Caco-2 (cell line): ENCODE measurements around the gene FNIP1. TPM values are rescaled to one million over a fixed set of nuclear protein-coding genes. Genes with fewer than 3 reads are reported as not detected.
A peak's percentile ranks its signal among the peaks of the same experiment; 100 is the strongest.

ENCODE experiments used
- BruUV-seq: library from RNA; stranded (reverse); fragments of 400-500 nt; replicated peaks from 2 replicates; lab custom pipeline; 2021; lab: Mats Ljungman, UMichigan
- CTCF ChIA-PET: fragments of 300-600 bp; sonication (Branson Sonifier 250); formaldehyde crosslinking; loops from one replicate; lab custom pipeline; 2022; ENCODE audit warnings: antibody characterized with exemption; lab: Charles Lee
- POLR2A ChIA-PET: fragments of 300-600 bp; sonication (Branson Sonifier 250); formaldehyde crosslinking; loops from one replicate; lab custom pipeline; 2022; ENCODE audit warnings: antibody characterized with exemption; lab: Charles Lee
- DNase-seq, 2 experiments: peaks; one replicate each; pipeline versions ENCODE4 v3.0.0 to v3.0.0-alpha.2; 2020 to 2022
- H3K27me3 ChIP-seq: replicated peaks from 2 replicates; pipeline ENCODE4 v1.6.0; 2011; ENCODE audit warnings: low read length; ENCODE audit not compliant: control insufficient read depth, insufficient read depth
- H3K36me3 ChIP-seq: 2 replicates; pipeline ENCODE4 v1.5.1; 2011; ENCODE audit warnings: low read length; ENCODE audit not compliant: control insufficient read depth, insufficient read depth
- H3K4me1 ChIP-seq: fragments of 250-450 bp; sonication (Bioruptor Pico); 2 replicates; pipeline ENCODE4 v1.5.1; 2020; ENCODE audit warnings: mild to moderate bottlenecking
- H3K4me3 ChIP-seq: 2 replicates; pipeline ENCODE4 v1.5.1; 2011; ENCODE audit warnings: low read depth, mild to moderate bottlenecking, control low read depth, low read length
- H3K9me3 ChIP-seq: fragments of 250-450 bp; sonication (Bioruptor Pico); 2 replicates; pipeline ENCODE4 v1.5.1; 2020; ENCODE audit warnings: mild to moderate bottlenecking, moderate library complexity
- H3K27ac Mint-ChIP-seq: one replicate; pipeline ENCODE4 v1.8.0; 2022; ENCODE audit warnings: mixed read lengths; ENCODE audit not compliant: unreplicated experiment
- H3K27me3 Mint-ChIP-seq: one replicate; pipeline ENCODE4 v1.8.0; 2022; ENCODE audit warnings: mixed read lengths; ENCODE audit not compliant: insufficient read depth, unreplicated experiment
- H3K36me3 Mint-ChIP-seq: one replicate; pipeline ENCODE4 v1.8.0; 2022; ENCODE audit warnings: mild to moderate bottlenecking, mixed read lengths; ENCODE audit not compliant: insufficient read depth, unreplicated experiment
- H3K4me1 Mint-ChIP-seq: one replicate; pipeline ENCODE4 v1.8.0; 2022; ENCODE audit warnings: low read depth, mixed read lengths; ENCODE audit not compliant: unreplicated experiment
- H3K4me3 Mint-ChIP-seq: one replicate; pipeline ENCODE4 v1.8.0; 2022; ENCODE audit warnings: mild to moderate bottlenecking, moderate library complexity, mixed read lengths; ENCODE audit not compliant: unreplicated experiment
- H3K9me3 Mint-ChIP-seq: one replicate; pipeline ENCODE4 v1.8.0; 2022; ENCODE audit warnings: mixed read lengths; ENCODE audit not compliant: unreplicated experiment
- CTCF ChIP-seq, 2 experiments: fragments of 200-600 bp in 1 of 2; IDR thresholded peaks; 1 replicate in 1 of 2; 2 replicates in 1 of 2; pipeline versions ENCODE4 v1.5.1 to v1.8.0; 2011 to 2022; ENCODE audit warnings: antibody characterized with exemption in 1 of 2, control low read depth in 1 of 2, inconsistent platforms in 1 of 2, low read depth in 1 of 2, low read length in 1 of 2, mild to moderate bottlenecking in 1 of 2, moderate library complexity in 1 of 2; ENCODE audit not compliant: insufficient read depth in 1 of 2, severe bottlenecking in 1 of 2, unreplicated experiment in 1 of 2
- intact Hi-C: fragments of 100-400 bp; cut with micrococcal nuclease; formaldehyde crosslinking; loops from one replicate; pipeline ENCODE4 v1.10.0; 2022; ENCODE audit not compliant: unreplicated experiment
- total RNA-seq: library from RNA; stranded (reverse); gene quantifications from 2 replicates; pipeline ENCODE4 v1.2.3, GENCODE V29; 2022

The FNIP1 gene
- total RNA-seq, 1 experiment from 2014 or later, result 45.0 TPM

- intact Hi-C loops, result loop anchor here (5.0 kb wide), 1 partner anchor 211 kb away; no protein-coding TSS in a partner anchor
- Mint-ChIP-seq H3K4me3 (peak overlapping the region; percentile 95), H3K9me3 (no peaks in the 10 kb centered on the region), H3K4me1 (peaks cover 7% of the 10 kb centered on the region), H3K27me3 (peaks cover 2% of the 10 kb centered on the region), H3K36me3 (peaks cover 27% of the 10 kb centered on the region), H3K27ac (peak overlapping the region; percentile 90)
- Histone ChIP-seq H3K36me3 (no peaks in the 10 kb centered on the region), H3K27me3 (no peaks in the 10 kb centered on the region), H3K9me3 (no peaks in the 10 kb centered on the region), H3K4me1 (peaks cover 5% of the 10 kb centered on the region), H3K4me3 (peak overlapping the region; percentile 94)
- no TSS peak for BruUV-seq
- CTCF ChIA-PET, result interaction anchor here (1.0 to 1.9 kb wide), 3 partner anchors 14 to 212 kb away, joined by 3 to 12 read pairs (median 10); no protein-coding TSS in a partner anchor
- POLR2A ChIA-PET, result interaction anchor here (1.0 to 1.6 kb wide), 3 partner anchors 8 to 212 kb away, joined by 3 to 8 read pairs (median 5); no protein-coding TSS in a partner anchor
- DNase-seq, result peak; percentile 57 to 65
- no peak for TF ChIP-seq CTCF (IDR thresholded peaks at IDR 0.05; ENCODE audit: insufficient read depth in 1 of 2, low read depth in 1 of 2, low read length in 1 of 2, severe bottlenecking in 1 of 2, unreplicated experiment in 1 of 2)
Measured at GRCh38 chr5:131795879-131796792, 681 bp downstream of the FNIP1 start.

GRCh38 chr5:131795228-131795627 is 1.6 kb downstream of the FNIP1 start:
- H3K27ac Mint-ChIP-seq, result peak overlapping the region; percentile 71
- no peak for TF ChIP-seq CTCF (IDR thresholded peaks at IDR 0.05; ENCODE audit: insufficient read depth in 1 of 2, low read depth in 1 of 2, low read length in 1 of 2, severe bottlenecking in 1 of 2, unreplicated experiment in 1 of 2)
- POLR2A ChIA-PET, result no interaction called here
- BruUV-seq, result no TSS peak
- intact Hi-C loops, result loop anchor here (5.0 kb wide), 1 partner anchor 212 kb away; no protein-coding TSS in a partner anchor
- CTCF ChIA-PET, result no interaction called here
- H3K27me3 ChIP-seq, result no peaks in the 10 kb centered on the region
- H3K9me3 ChIP-seq, result no peaks in the 10 kb centered on the region
- H3K4me3 ChIP-seq, result peak overlapping the region; percentile 94
- no peaks in the 10 kb centered on the region for H3K9me3 Mint-ChIP-seq
- peaks cover 27% of the 10 kb centered on the region for H3K36me3 Mint-ChIP-seq
- peaks cover 5% of the 10 kb centered on the region for H3K4me1 ChIP-seq
- H3K4me1 Mint-ChIP-seq, result peaks cover 13% of the 10 kb centered on the region
- no peaks in the 10 kb centered on the region for H3K27me3 Mint-ChIP-seq
- no peaks in the 10 kb centered on the region for H3K36me3 ChIP-seq
- H3K4me3 Mint-ChIP-seq, result peak overlapping the region; percentile 95
- DNase-seq, result no peak

- H3K27me3 ChIP-seq, result no peaks in the 10 kb centered on the region
- H3K9me3 Mint-ChIP-seq, result no peaks in the 10 kb centered on the region
- H3K27ac Mint-ChIP-seq, result no peak overlapping the region
- no peaks in the 10 kb centered on the region for H3K9me3 ChIP-seq
- peak overlapping the region; percentile 95 for H3K4me3 Mint-ChIP-seq
- H3K4me1 Mint-ChIP-seq, result peaks cover 13% of the 10 kb centered on the region
- H3K27me3 Mint-ChIP-seq, result no peaks in the 10 kb centered on the region
- POLR2A ChIA-PET, result no interaction called here
- no peaks in the 10 kb centered on the region for H3K36me3 ChIP-seq
- intact Hi-C loops, result no loop called here
- peaks cover 5% of the 10 kb centered on the region for H3K4me1 ChIP-seq
- peaks cover 27% of the 10 kb centered on the region for H3K36me3 Mint-ChIP-seq
- CTCF ChIA-PET, result no interaction called here
- no peak for TF ChIP-seq CTCF (IDR thresholded peaks at IDR 0.05; ENCODE audit: insufficient read depth in 1 of 2, low read depth in 1 of 2, low read length in 1 of 2, severe bottlenecking in 1 of 2, unreplicated experiment in 1 of 2)
- no peak overlapping the region for H3K4me3 ChIP-seq
- no TSS peak for BruUV-seq
- DNase-seq, result no peak
Measured at GRCh38 chr5:131794586-131794985, 2.2 kb downstream of the FNIP1 start.
